Measurements from ENCODE around the gene SHANK2.

SHANK2 gene

GRCh38 chr11:71268706-71269321 is 16.4 kb upstream of the SHANK2 start:
- DNase-seq = no peak

- no peak for DNase-seq
Measured at GRCh38 chr11:71267807-71268421, 15.5 kb upstream of the SHANK2 start.

GRCh38 chr11:71266114-71266833 is 13.9 kb upstream of the SHANK2 start:
- no peak for DNase-seq

- no peak for DNase-seq
Measured at GRCh38 chr11:71265559-71266092, 13.2 kb upstream of the SHANK2 start.

- no peak for DNase-seq
Measured at GRCh38 chr11:71263386-71263785, 11.0 kb upstream of the SHANK2 start.

- no peak for DNase-seq
Measured at GRCh38 chr11:71255800-71256479, 3.6 kb upstream of the SHANK2 start.

GRCh38 chr11:71255323-71255722 is 2.9 kb upstream of the SHANK2 start:
- no peak for DNase-seq

- DNase-seq = no peak
Measured at GRCh38 chr11:71253794-71254193, 1.4 kb upstream of the SHANK2 start.

- DNase-seq = no peak
Measured at GRCh38 chr11:71252770-71253730, 673 bp upstream of the SHANK2 start.

- no peak for DNase-seq
Measured at GRCh38 chr11:71251761-71252268, 562 bp downstream of the SHANK2 start.

GRCh38 chr11:71251151-71251721 is 1.1 kb downstream of the SHANK2 start:
- no peak for DNase-seq

GRCh38 chr11:71250523-71251150 is 1.7 kb downstream of the SHANK2 start:
- no peak for DNase-seq

GRCh38 chr11:71249301-71249700 is 3.1 kb downstream of the SHANK2 start:
- DNase-seq = no peak

- DNase-seq = no peak
Measured at GRCh38 chr11:71248656-71249055, 3.7 kb downstream of the SHANK2 start.

GRCh38 chr11:71248251-71248570 is 4.2 kb downstream of the SHANK2 start:
- no peak for DNase-seq

- DNase-seq = no peak
Measured at GRCh38 chr11:71247551-71248250, 4.7 kb downstream of the SHANK2 start.

GRCh38 chr11:71246559-71246958 is 5.8 kb downstream of the SHANK2 start:
- DNase-seq = no peak

- no peak for DNase-seq
Measured at GRCh38 chr11:71245601-71246391, 6.6 kb downstream of the SHANK2 start.

- DNase-seq = no peak
Measured at GRCh38 chr11:71244116-71244810, 8.1 kb downstream of the SHANK2 start.
